Colon (tissue), 2 donors: ENCODE measurements around the gene SLC36A2.

Experiments
- FAIRE-seq: peaks from 2 replicates; lab custom pipeline; 2012; peaks lifted over from hg19 to GRCh38; lab: Jason Lieb, UNC
- donor health status: control.
- donor health status: control.

Gene SLC36A2

GRCh38 chr5:151283120-151283825 is 64.1 kb downstream of the SLC36A2 start:
- no peak for FAIRE-seq

DNA sequence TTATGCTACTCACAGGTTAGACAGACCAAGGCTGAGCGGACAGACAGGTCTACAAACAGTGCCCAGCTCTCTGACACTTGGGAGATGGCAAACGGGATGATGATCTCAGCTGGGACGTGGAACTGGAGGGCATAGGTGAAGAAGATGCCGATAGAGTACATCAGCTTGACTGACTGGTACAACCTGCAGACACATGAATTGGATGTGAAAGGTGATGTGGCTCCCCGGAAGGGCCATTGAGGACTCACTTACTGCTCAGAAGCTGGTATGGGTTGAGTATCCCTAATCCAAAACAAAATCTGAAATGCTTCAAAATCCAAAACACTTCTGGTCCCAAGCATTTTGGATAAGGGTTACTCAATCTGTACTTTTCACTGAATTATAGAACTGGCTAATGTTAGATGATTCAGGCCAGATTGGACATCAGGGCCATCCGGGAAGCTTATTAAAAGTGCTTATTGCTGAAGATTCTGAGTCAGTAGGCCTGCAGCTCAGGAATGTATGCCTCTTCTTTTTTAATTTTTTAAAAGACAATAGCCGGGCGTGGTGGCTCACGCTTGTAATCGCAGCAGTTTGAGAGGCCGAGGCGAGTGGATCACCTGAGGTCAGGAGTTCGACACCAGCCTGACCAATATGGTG is 66.2 kb downstream of the SLC36A2 start:
- no peak for FAIRE-seq

GRCh38 chr5:151280443-151280842 is 66.9 kb downstream of the SLC36A2 start:
- FAIRE-seq: no peak

- FAIRE-seq: no peak
Observed at GRCh38 chr5:151278845-151279244, 68.5 kb downstream of the SLC36A2 start.

- no peak for FAIRE-seq
Observed at GRCh38 chr5:151275803-151276202, 71.6 kb downstream of the SLC36A2 start.

DNA sequence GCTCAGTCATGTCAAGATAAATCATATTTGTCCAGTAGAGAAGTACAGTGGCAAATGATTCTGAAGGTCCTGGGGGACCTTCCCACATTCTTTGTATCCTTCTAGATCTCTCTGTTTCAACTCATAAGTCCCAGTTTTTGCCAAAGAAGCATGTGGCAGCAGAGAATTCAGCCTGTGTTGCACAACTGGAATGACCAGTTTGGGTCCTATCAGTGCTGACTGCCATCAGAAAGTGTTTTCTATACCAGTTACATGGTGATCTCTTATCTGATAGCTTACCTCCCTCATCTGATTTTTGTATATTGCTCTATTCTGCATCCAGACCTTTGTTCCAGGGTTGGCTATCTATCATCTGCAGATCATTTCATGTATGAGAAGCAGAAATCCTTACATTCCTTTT is 72.7 kb downstream of the SLC36A2 start:
- FAIRE-seq: no peak

- FAIRE-seq: no peak
Observed at GRCh38 chr5:151271336-151271735, 76.0 kb downstream of the SLC36A2 start.

GRCh38 chr5:151270599-151270998 is 76.8 kb downstream of the SLC36A2 start:
- no peak for FAIRE-seq

DNA sequence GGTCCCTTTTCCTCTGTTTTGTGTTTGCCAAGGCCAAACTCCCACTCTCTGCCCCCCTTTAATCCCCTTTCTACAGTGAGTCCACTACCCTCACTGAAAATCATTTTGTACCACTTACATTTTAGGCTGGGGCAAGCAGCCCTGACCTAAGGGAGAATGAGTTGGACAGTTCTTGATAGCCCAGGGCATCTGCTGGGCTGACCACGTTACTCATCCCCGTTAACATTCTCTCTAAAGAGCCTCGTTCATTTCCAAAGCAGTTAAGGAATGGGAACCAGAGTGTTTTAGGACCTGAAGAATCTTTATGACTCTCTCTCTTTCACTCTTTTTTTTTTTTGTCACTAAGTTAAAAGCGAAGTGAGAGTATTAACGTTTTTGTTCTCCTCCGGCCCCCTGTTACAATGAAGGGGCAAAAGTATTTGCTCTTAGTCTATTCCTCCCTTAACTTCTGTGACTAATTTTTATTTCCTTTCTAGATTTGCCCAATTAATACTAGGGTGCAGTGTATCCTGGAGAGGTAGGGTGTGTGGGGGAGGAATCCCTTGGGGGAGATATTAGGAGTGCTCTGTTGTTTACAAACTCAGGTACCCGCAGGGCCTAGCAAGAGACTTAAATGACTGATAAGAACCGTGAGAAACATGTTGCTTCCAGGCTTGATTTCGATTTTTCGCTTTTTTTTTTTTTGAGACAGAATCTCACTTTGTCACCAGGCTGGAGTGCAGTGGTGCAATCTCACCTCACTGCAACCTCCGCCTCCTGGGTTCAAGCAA is 79.7 kb downstream of the SLC36A2 start:
- no peak for FAIRE-seq
